HEK293 (cell line): ENCODE results near the gene TYROBP.

Experiments
- CTCF ChIA-PET: fragments of 350-600 bp; formaldehyde crosslinking; extraction: SDS; loops from one replicate; lab custom pipeline; 2021; ENCODE audit warnings: antibody characterized with exemption; lab: Yijun Ruan, JAX
- POLR2A ChIA-PET: fragments of 300-600 bp; formaldehyde crosslinking; extraction: SDS; loops from one replicate; lab custom pipeline; 2020; ENCODE audit warnings: antibody characterized with exemption, inconsistent platforms; lab: Yijun Ruan, JAX
- H3K27ac ChIP-seq: fragments of 200-500 bp; sonication (Bioruptor generic); 2 replicates; pipeline ENCODE4 v1.5.1; 2014; ENCODE audit warnings: low read depth, low read length, control low read depth, inconsistent platforms; ENCODE audit errors: extremely low read depth
- H3K36me3 ChIP-seq, 2 experiments: fragments of 200-500 bp in 1 of 2; sonication (Bioruptor generic) in 1 of 2; 1 replicate in 1 of 2; 2 replicates in 1 of 2; pipeline ENCODE4 v1.5.1; 2014 to 2017; ENCODE audit warnings: inconsistent platforms in 2 of 2, low read length in 2 of 2; ENCODE audit not compliant: control insufficient read depth in 2 of 2, insufficient read depth in 1 of 2
- H3K4me1 ChIP-seq: fragments of 200-500 bp; sonication (Bioruptor generic); 2 replicates; pipeline ENCODE4 v1.5.1; 2014; ENCODE audit warnings: mild to moderate bottlenecking, low read length, inconsistent platforms; ENCODE audit not compliant: control insufficient read depth, insufficient read depth
- H3K4me3 ChIP-seq: 2 replicates; pipeline ENCODE4 v1.5.1; 2011; ENCODE audit warnings: low read depth, mild to moderate bottlenecking, control low read depth, low read length, moderate library complexity
- H3K9me3 ChIP-seq: fragments of 200-500 bp; sonication (Bioruptor generic); 2 replicates; pipeline ENCODE4 v1.5.1; 2014; ENCODE audit warnings: low read depth, low read length, inconsistent platforms; ENCODE audit not compliant: control insufficient read depth, insufficient read depth
- BCL11A ChIP-seq: fragments of 450-650 bp; formaldehyde crosslinking; IDR thresholded peaks from 2 replicates; pipeline ENCODE4 v1.5.1; 2016; ENCODE audit warnings: low read depth, missing biosample characterization, missing genetic modification characterization
- GLIS1 ChIP-seq: fragments of 450-650 bp; formaldehyde crosslinking; IDR thresholded peaks from 2 replicates; pipeline ENCODE4 v1.5.1; 2016; ENCODE audit warnings: missing biosample characterization, missing genetic modification characterization
- GLIS2 ChIP-seq: fragments of 450-650 bp; formaldehyde crosslinking; IDR thresholded peaks from 2 replicates; pipeline ENCODE4 v1.5.1; 2016; ENCODE audit warnings: missing biosample characterization, missing genetic modification characterization
- KLF7 ChIP-seq: fragments of 450-650 bp; formaldehyde crosslinking; IDR thresholded peaks from 2 replicates; pipeline ENCODE4 v1.5.1; 2016; ENCODE audit warnings: missing biosample characterization, missing genetic modification characterization, borderline replicate concordance
- PATZ1 ChIP-seq: fragments of 450-650 bp; formaldehyde crosslinking; IDR thresholded peaks from 2 replicates; pipeline ENCODE4 v1.5.1; 2016; ENCODE audit warnings: missing biosample characterization, missing genetic modification characterization
- PRDM10 ChIP-seq: fragments of 450-650 bp; formaldehyde crosslinking; IDR thresholded peaks from 2 replicates; pipeline ENCODE4 v1.5.1; 2016; ENCODE audit warnings: missing biosample characterization, missing genetic modification characterization
- SP7 ChIP-seq: fragments of 450-650 bp; formaldehyde crosslinking; IDR thresholded peaks from 2 replicates; pipeline ENCODE4 v1.5.1; 2016; ENCODE audit warnings: missing biosample characterization, missing genetic modification characterization
- ZBTB17 ChIP-seq: fragments of 450-650 bp; formaldehyde crosslinking; IDR thresholded peaks from 2 replicates; pipeline ENCODE4 v1.5.1; 2016; ENCODE audit warnings: missing biosample characterization, missing genetic modification characterization
- ZBTB21 ChIP-seq: fragments of 450-650 bp; formaldehyde crosslinking; IDR thresholded peaks from 2 replicates; pipeline ENCODE4 v1.5.1; 2017; ENCODE audit warnings: missing biosample characterization, missing genetic modification characterization
- ZEB2 ChIP-seq: fragments of 450-650 bp; formaldehyde crosslinking; IDR thresholded peaks from 2 replicates; pipeline ENCODE4 v1.5.1; 2016; ENCODE audit warnings: missing biosample characterization, missing genetic modification characterization
- ZNF132 ChIP-seq: fragments of 450-650 bp; formaldehyde crosslinking; IDR thresholded peaks from 2 replicates; pipeline ENCODE4 v1.5.1; 2017; ENCODE audit warnings: missing biosample characterization, missing genetic modification characterization, borderline replicate concordance
- ZNF18 ChIP-seq: fragments of 450-650 bp; formaldehyde crosslinking; IDR thresholded peaks from 2 replicates; pipeline ENCODE4 v1.5.1; 2016; ENCODE audit warnings: missing biosample characterization, missing genetic modification characterization
- ZNF221 ChIP-seq: fragments of 450-650 bp; formaldehyde crosslinking; IDR thresholded peaks from 2 replicates; pipeline ENCODE4 v1.5.1; 2017; ENCODE audit warnings: missing biosample characterization, missing genetic modification characterization, borderline replicate concordance
- ZNF24 ChIP-seq: fragments of 450-650 bp; formaldehyde crosslinking; IDR thresholded peaks from 2 replicates; pipeline ENCODE4 v1.5.1; 2016; ENCODE audit warnings: missing biosample characterization, missing genetic modification characterization
- ZNF248 ChIP-seq: fragments of 450-650 bp; formaldehyde crosslinking; IDR thresholded peaks from 2 replicates; pipeline ENCODE4 v1.5.1; 2017; ENCODE audit warnings: missing biosample characterization, missing genetic modification characterization
- ZNF266 ChIP-seq: fragments of 450-650 bp; formaldehyde crosslinking; IDR thresholded peaks from 2 replicates; pipeline ENCODE4 v1.5.1; 2016; ENCODE audit warnings: missing biosample characterization, missing genetic modification characterization, low read depth
- ZNF366 ChIP-seq: fragments of 450-650 bp; formaldehyde crosslinking; conservative IDR thresholded peaks from 2 replicates; pipeline ENCODE4 v1.5.1; 2016; ENCODE audit warnings: missing biosample characterization, missing genetic modification characterization
- ZNF394 ChIP-seq: fragments of 450-650 bp; formaldehyde crosslinking; IDR thresholded peaks from 2 replicates; pipeline ENCODE4 v1.5.1; 2016; ENCODE audit warnings: missing biosample characterization, missing genetic modification characterization, mild to moderate bottlenecking, moderate library complexity, borderline replicate concordance
- ZNF416 ChIP-seq: fragments of 450-650 bp; formaldehyde crosslinking; IDR thresholded peaks from 2 replicates; pipeline ENCODE4 v1.5.1; 2016; ENCODE audit warnings: missing biosample characterization, missing genetic modification characterization
- ZNF501 ChIP-seq: fragments of 450-650 bp; formaldehyde crosslinking; IDR thresholded peaks from 2 replicates; pipeline ENCODE4 v1.5.1; 2016; ENCODE audit warnings: missing biosample characterization, missing genetic modification characterization
- ZNF626 ChIP-seq: fragments of 450-650 bp; sonication (Bioruptor Pico); formaldehyde crosslinking; IDR thresholded peaks from 2 replicates; pipeline ENCODE4 v1.5.1; 2018; ENCODE audit warnings: missing biosample characterization, missing genetic modification characterization, inconsistent platforms
- ZNF639 ChIP-seq: fragments of 450-650 bp; formaldehyde crosslinking; IDR thresholded peaks from 2 replicates; pipeline ENCODE4 v1.5.1; 2016; ENCODE audit warnings: missing biosample characterization, missing genetic modification characterization
- ZSCAN16 ChIP-seq: fragments of 450-650 bp; formaldehyde crosslinking; IDR thresholded peaks from 2 replicates; pipeline ENCODE4 v1.5.1; 2016; ENCODE audit warnings: missing biosample characterization, missing genetic modification characterization

The TYROBP gene

GRCh38 chr19:35905178-35905727, 2.8 kb downstream of the TYROBP start:
- CTCF ChIA-PET: interaction anchor here (0.5 to 2.1 kb wide), 6 partner anchors 26 to 295 kb away, joined by 3 to 8 read pairs (median 4); no protein-coding TSS in a partner anchor
- no peak overlapping the region for H3K27ac ChIP-seq
- H3K36me3 ChIP-seq: no peaks in the 10 kb centered on the region; a peak in 1 of 3 replicates
- H3K4me1 ChIP-seq: peaks cover 9% of the 10 kb centered on the region; the same call in 1 of the 2 replicates
- H3K4me3 ChIP-seq: no peak overlapping the region
- POLR2A ChIA-PET: interaction anchor here (0.7 to 1.3 kb wide), 5 partner anchors 11 to 165 kb away, joined by 3 to 6 read pairs (median 4); partner anchors contain the start of gene LIN37
- no peaks in the 10 kb centered on the region for H3K9me3 ChIP-seq
- TF ChIP-seq PATZ1 (tag by site-specific recombination) (peak; percentile 65), GLIS1 (peak; percentile 43), ZNF416 (tag by site-specific recombination) (no peak), BCL11A (tag by site-specific recombination) (no peak), GLIS2 (tag by site-specific recombination) (peak; percentile 35; the same call in 1 of the 2 replicates), SP7 (peak; percentile 45; the same call in 1 of the 2 replicates), ZNF266 (no peak), ZBTB17 (tag by site-specific recombination) (peak; percentile 73), ZNF221 (tag by site-specific recombination) (no peak), ZNF248 (tag by site-specific recombination) (no peak), ZNF18 (tag by site-specific recombination) (peak; percentile 85), ZNF394 (tag by site-specific recombination) (peak; percentile 10; the same call in 1 of the 2 replicates), PRDM10 (no peak), ZNF24 (no peak), ZNF501 (tag by site-specific recombination) (no peak), ZNF366 (tag by site-specific recombination) (0 out of 2 replicates have a peak, but pooled peaks have one; percentile 33), ZNF132 (no peak), ZNF626 (no peak), ZEB2 (0 out of 2 replicates have a peak, but pooled peaks have one; percentile 49), ZBTB21 (tag by site-specific recombination) (0 out of 2 replicates have a peak, but pooled peaks have one; percentile 23), ZNF639 (tag by site-specific recombination) (0 out of 2 replicates have a peak, but pooled peaks have one; percentile 27), KLF7 (tag by site-specific recombination) (no peak), ZSCAN16 (tag by site-specific recombination) (no peak)
